GM18526 (cell line): ENCODE data around the gene SLX4IP.

Experiments used
- POLR2A ChIP-seq: IDR thresholded peaks from 3 replicates; pipeline ENCODE4 v1.6.1; 2011; ENCODE audit not compliant: insufficient read length; ENCODE audit errors: extremely low read depth

SLX4IP gene

GRCh38 chr20:10596710-10597121 lies 161.6 kb downstream of the SLX4IP start:
- no peak for TF ChIP-seq POLR2A

GRCh38 chr20:10597637-10598036 lies 162.5 kb downstream of the SLX4IP start:
- no peak for TF ChIP-seq POLR2A

GRCh38 chr20:10602221-10602871 lies 167.2 kb downstream of the SLX4IP start:
- TF ChIP-seq POLR2A, result no peak

GRCh38 chr20:10603378-10603777 lies 168.3 kb downstream of the SLX4IP start:
- no peak for TF ChIP-seq POLR2A

- no peak for TF ChIP-seq POLR2A
Observed at GRCh38 chr20:10603971-10604864, 169.1 kb downstream of the SLX4IP start.

- TF ChIP-seq POLR2A, result no peak
Observed at GRCh38 chr20:10604865-10605440, 169.8 kb downstream of the SLX4IP start.

GRCh38 chr20:10605547-10606195 lies 170.6 kb downstream of the SLX4IP start:
- no peak for TF ChIP-seq POLR2A

- no peak for TF ChIP-seq POLR2A
Observed at GRCh38 chr20:10609276-10609675, 174.2 kb downstream of the SLX4IP start.

- no peak for TF ChIP-seq POLR2A
Observed at GRCh38 chr20:10609770-10610169, 174.7 kb downstream of the SLX4IP start.

GRCh38 chr20:10610251-10610650 lies 175.1 kb downstream of the SLX4IP start:
- TF ChIP-seq POLR2A, result no peak

- TF ChIP-seq POLR2A, result no peak
Observed at GRCh38 chr20:10611357-10611756, 176.3 kb downstream of the SLX4IP start.

GRCh38 chr20:10613911-10614310 lies 178.8 kb downstream of the SLX4IP start:
- no peak for TF ChIP-seq POLR2A

GRCh38 chr20:10616212-10616611 lies 181.1 kb downstream of the SLX4IP start:
- TF ChIP-seq POLR2A, result no peak

- TF ChIP-seq POLR2A, result no peak
Observed at GRCh38 chr20:10618611-10619245, 183.6 kb downstream of the SLX4IP start.

GRCh38 chr20:10619427-10619826 lies 184.3 kb downstream of the SLX4IP start:
- TF ChIP-seq POLR2A, result no peak
